Central memory CD8-positive, alpha-beta T cell (primary cell): ENCODE measurements around the gene SERPINI1.

ENCODE experiments used
- ATAC-seq: fragments of 150-1000 bp; cut with Tn5 transposase; replicated peaks from 2 replicates; pipeline ENCODE4 v1.10.0; 2022; ENCODE audit warnings: mild to moderate bottlenecking, moderate FRiP score, moderate number of reproducible peaks; ENCODE audit not compliant: poor library complexity, severe bottlenecking; ENCODE audit errors: extremely low read depth
- DNase-seq, 2 donors: peaks; one replicate each; pipeline ENCODE4 v3.0.0; 2021; ENCODE audit warnings: low spot score in 2 of 2
- H3K27ac Mint-ChIP-seq: one replicate; pipeline ENCODE4 v1.8.0; 2022; ENCODE audit warnings: low read depth, mild to moderate bottlenecking, moderate library complexity, mixed read lengths
- H3K27me3 Mint-ChIP-seq: one replicate; pipeline ENCODE4 v1.8.0; 2022; ENCODE audit warnings: mixed read lengths
- H3K36me3 Mint-ChIP-seq: one replicate; pipeline ENCODE4 v1.8.0; 2022; ENCODE audit warnings: mild to moderate bottlenecking, moderate library complexity, mixed read lengths; ENCODE audit not compliant: insufficient read depth
- H3K4me1 Mint-ChIP-seq: one replicate; pipeline ENCODE4 v1.8.0; 2022; ENCODE audit warnings: mixed read lengths
- H3K4me3 Mint-ChIP-seq: one replicate; pipeline ENCODE4 v1.8.0; 2022; ENCODE audit warnings: mild to moderate bottlenecking, moderate library complexity, mixed read lengths
- H3K9me3 Mint-ChIP-seq: one replicate; pipeline ENCODE4 v1.8.0; 2022; ENCODE audit warnings: mixed read lengths

SERPINI1 gene

DNA sequence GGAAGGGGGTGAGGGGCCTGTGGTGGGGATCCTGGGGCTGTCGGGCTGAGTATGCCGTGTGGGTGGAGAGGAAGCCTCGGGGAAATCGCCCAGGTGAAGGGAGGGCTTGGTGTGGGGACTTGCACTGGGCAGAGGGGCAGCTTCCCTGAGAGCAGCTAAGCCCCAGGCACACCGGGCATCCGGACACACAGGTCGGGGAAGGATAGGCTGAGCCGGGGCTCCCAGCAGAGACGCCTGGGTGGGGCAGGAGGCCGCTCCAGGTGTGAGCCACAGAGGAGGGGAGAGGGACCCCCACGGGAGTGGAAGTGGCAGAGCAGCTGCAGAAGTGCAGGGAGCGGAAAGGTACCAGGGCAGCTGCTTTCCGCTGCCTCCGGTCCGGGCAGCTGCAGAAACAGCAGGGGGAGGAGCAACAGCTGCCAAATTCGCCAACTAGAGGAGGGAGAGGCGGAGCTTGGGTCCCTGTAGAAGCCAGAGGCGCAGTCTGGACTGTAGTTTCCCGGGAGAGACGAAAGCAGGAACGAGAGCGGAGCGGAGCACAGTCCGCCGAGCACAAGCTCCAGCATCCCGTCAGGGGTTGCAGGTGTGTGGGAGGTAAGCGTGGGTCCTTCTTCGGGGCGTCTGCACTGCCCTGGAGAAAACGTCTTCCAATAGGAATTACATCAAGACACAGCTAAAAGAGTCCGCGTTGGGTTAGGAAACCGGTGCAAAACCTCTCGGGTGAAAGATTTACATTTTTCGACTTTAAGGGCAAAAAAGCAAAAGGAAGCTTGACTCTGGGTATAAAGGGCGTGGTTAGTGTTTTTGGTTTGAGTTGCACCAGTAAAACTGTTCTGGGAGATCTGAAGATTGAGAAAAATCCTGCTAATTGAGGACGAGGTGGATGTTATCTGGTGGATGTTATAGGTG is at the start of gene SERPINI1:
TSS of gene SERPINI1 (plus strand) at position 489 of the 906 bp plus-strand sequence. CDS start 53,408 bp downstream, outside the sequence.
- ATAC-seq (peak; percentile 41), DNase-seq (peak in 1 of 2 donors; percentile 59)
- Mint-ChIP-seq H3K4me3 (no peak within 1 kb of the TSS), H3K27me3 (no peaks in the 10 kb centered on the region), H3K27ac (no peak within 1 kb of the TSS), H3K4me1 (peaks cover 23% of the 10 kb centered on the region), H3K36me3 (no peaks in the 10 kb centered on the region), H3K9me3 (no peaks in the 10 kb centered on the region)

DNA sequence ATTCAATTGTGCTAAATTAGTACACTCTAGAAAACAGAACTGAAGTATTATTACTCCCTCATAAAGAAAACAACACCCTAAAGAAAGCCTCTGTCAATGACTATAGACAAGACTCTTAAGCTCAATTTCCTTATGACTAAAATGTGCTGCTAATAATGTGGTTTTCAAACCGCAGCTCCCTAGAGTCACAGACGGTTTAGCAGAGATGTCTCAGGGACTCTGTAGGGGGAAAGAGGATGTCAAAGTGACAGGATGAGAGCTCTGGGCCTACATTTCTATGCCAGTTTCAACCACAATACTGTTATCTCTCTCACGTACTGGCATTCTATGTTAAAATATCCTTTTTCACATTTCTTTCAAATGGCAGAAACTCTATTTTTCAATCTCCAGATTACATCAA is 44.2 kb upstream of the SERPINI1 start:
- DNase-seq (peak in 1 of 2 donors; percentile 28), ATAC-seq (peak; percentile 94)
- Mint-ChIP-seq H3K4me1 (peaks cover 19% of the 10 kb centered on the region), H3K4me3 (no peak overlapping the region), H3K27me3 (no peaks in the 10 kb centered on the region), H3K36me3 (peaks cover 33% of the 10 kb centered on the region), H3K9me3 (no peaks in the 10 kb centered on the region), H3K27ac (peak overlapping the region; percentile 62)

GRCh38 chr3:167694121-167694520 is 41.4 kb upstream of the SERPINI1 start:
- Mint-ChIP-seq H3K27me3 (no peaks in the 10 kb centered on the region), H3K9me3 (no peaks in the 10 kb centered on the region), H3K27ac (peak overlapping the region; percentile 57), H3K4me3 (no peak overlapping the region), H3K4me1 (peaks cover 25% of the 10 kb centered on the region), H3K36me3 (peaks cover 36% of the 10 kb centered on the region)
- ATAC-seq, result no peak
- DNase-seq, result no peak

DNA sequence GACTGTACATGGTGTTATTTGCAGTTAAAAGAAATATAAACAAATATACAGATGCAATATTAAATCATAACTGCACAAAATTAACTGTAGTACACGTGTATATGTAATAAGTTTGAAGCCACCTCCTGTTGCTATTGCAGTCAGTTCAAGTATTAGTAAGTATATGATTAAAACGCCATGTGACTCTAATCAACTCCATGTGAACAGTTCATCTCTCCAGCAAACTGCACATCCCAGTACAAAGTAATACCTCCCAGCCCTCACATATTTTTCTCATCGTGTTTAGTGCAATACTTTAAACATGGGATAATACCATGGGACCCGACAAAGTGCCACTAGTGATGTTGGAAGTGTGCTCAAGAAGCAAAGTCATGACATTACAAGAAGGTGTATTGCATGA is 35.5 kb upstream of the SERPINI1 start:
- Mint-ChIP-seq H3K4me3 (no peak overlapping the region), H3K27ac (no peak overlapping the region), H3K36me3 (peaks cover 33% of the 10 kb centered on the region), H3K4me1 (peaks cover 22% of the 10 kb centered on the region), H3K9me3 (no peaks in the 10 kb centered on the region), H3K27me3 (no peaks in the 10 kb centered on the region)
- ATAC-seq, result no peak
- DNase-seq, result no peak

GRCh38 chr3:167700926-167701325 is 34.6 kb upstream of the SERPINI1 start:
- Mint-ChIP-seq H3K9me3 (no peaks in the 10 kb centered on the region), H3K4me3 (no peak overlapping the region), H3K36me3 (peaks cover 26% of the 10 kb centered on the region), H3K27ac (no peak overlapping the region), H3K4me1 (peaks cover 26% of the 10 kb centered on the region), H3K27me3 (no peaks in the 10 kb centered on the region)
- ATAC-seq, result no peak
- no peak for DNase-seq

- Mint-ChIP-seq H3K36me3 (peaks cover 26% of the 10 kb centered on the region), H3K27ac (no peak overlapping the region), H3K4me3 (no peak overlapping the region), H3K9me3 (no peaks in the 10 kb centered on the region), H3K27me3 (no peaks in the 10 kb centered on the region), H3K4me1 (peaks cover 44% of the 10 kb centered on the region)
- ATAC-seq, result no peak
- no peak for DNase-seq
These were observed 29.7 kb upstream of the SERPINI1 start for GRCh38 chr3:167705840-167706239.

GRCh38 chr3:167709690-167710089 is 25.8 kb upstream of the SERPINI1 start:
- Mint-ChIP-seq H3K9me3 (no peaks in the 10 kb centered on the region), H3K36me3 (peaks cover 29% of the 10 kb centered on the region), H3K27ac (no peak overlapping the region), H3K4me3 (no peak overlapping the region), H3K4me1 (peaks cover 75% of the 10 kb centered on the region), H3K27me3 (no peaks in the 10 kb centered on the region)
- DNase-seq (no peak), ATAC-seq (no peak)

GRCh38 chr3:167710552-167710951 is 25.0 kb upstream of the SERPINI1 start:
- Mint-ChIP-seq H3K4me3 (no peak overlapping the region), H3K9me3 (no peaks in the 10 kb centered on the region), H3K36me3 (peaks cover 32% of the 10 kb centered on the region), H3K4me1 (peaks cover 83% of the 10 kb centered on the region), H3K27me3 (no peaks in the 10 kb centered on the region), H3K27ac (peak overlapping the region; percentile 22)
- ATAC-seq (no peak), DNase-seq (no peak)

DNA sequence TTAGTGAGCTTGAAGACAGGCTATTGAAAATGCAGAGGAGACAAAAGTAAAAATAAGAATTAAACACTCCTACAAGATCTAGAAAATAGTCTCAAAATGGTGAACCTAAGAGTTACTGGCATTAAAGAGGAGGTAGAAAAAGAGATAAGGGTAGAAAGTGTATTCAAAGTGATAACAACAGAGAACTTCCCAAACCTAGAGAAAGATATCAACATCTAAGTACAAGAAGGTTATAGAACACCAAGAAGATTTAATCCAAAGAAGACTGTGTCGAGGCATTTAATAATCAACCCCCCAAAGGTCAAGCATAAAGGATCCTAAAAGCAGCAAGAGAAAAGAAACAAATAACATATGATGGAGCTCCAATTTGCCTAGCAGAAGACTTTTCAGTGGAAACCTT is 24.1 kb upstream of the SERPINI1 start:
- DNase-seq, result no peak
- no peak for ATAC-seq
- no peaks in the 10 kb centered on the region for H3K9me3 Mint-ChIP-seq
- peaks cover 82% of the 10 kb centered on the region for H3K4me1 Mint-ChIP-seq
- H3K27me3 Mint-ChIP-seq, result no peaks in the 10 kb centered on the region
- peaks cover 32% of the 10 kb centered on the region for H3K36me3 Mint-ChIP-seq
- H3K4me3 Mint-ChIP-seq, result no peak overlapping the region
- peak overlapping the region; percentile 72 for H3K27ac Mint-ChIP-seq

GRCh38 chr3:167712445-167712844 is 23.1 kb upstream of the SERPINI1 start:
- no peak overlapping the region for H3K4me3 Mint-ChIP-seq
- H3K27me3 Mint-ChIP-seq, result no peaks in the 10 kb centered on the region
- H3K36me3 Mint-ChIP-seq, result peaks cover 29% of the 10 kb centered on the region
- no peaks in the 10 kb centered on the region for H3K9me3 Mint-ChIP-seq
- ATAC-seq (no peak), DNase-seq (no peak)
- H3K4me1 Mint-ChIP-seq, result peaks cover 77% of the 10 kb centered on the region
- peak overlapping the region; percentile 78 for H3K27ac Mint-ChIP-seq

GRCh38 chr3:167714871-167715270 is 20.6 kb upstream of the SERPINI1 start:
- peaks cover 69% of the 10 kb centered on the region for H3K4me1 Mint-ChIP-seq

DNA sequence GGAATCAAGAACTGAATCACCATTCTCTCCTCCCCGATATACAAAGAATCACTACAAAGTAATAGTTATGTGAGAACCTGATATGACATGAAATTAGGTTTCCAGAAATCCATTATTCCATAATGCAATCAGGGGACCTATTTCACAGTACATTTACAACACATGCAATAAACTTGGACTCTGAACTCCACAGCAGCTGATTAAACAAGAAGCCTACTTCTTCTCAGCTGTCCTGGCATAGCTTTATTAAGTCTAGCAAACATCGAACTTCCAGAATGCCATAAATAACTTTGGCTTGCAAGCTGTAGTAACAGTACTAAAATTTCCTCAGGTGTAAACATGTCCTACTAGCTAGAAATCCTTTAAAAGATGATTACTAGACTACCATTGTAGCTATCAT is 18.6 kb upstream of the SERPINI1 start:
- Mint-ChIP-seq H3K9me3 (no peaks in the 10 kb centered on the region), H3K27ac (no peak overlapping the region)

More at GRCh38 chr3:167714871-167715270, 20.6 kb upstream of the SERPINI1 start:
- Mint-ChIP-seq H3K36me3 (peaks cover 42% of the 10 kb centered on the region), H3K27ac (peak overlapping the region; percentile 33), H3K4me3 (no peak overlapping the region), H3K27me3 (no peaks in the 10 kb centered on the region), H3K9me3 (no peaks in the 10 kb centered on the region)
- ATAC-seq (no peak), DNase-seq (no peak)

DNA sequence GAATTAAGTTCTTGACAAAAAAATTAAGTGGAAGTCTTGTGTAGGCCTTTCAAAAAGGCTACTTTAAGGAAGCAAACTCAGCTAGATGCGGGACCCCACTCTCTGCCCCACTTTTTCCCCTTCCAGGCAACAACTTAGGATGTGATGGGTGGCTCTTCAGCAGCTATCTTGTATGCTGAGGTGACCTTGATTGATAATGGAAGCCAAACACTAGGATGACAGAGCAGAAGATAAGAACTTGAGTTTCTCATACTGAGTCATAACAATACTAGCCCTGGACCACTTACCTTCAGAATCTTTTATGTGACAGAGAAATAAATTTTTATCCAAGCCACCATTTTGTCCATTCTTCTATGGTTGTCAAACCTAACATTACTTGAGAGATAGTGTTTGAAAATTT is 16.9 kb upstream of the SERPINI1 start:
- H3K4me3 Mint-ChIP-seq, result no peak overlapping the region
- no peaks in the 10 kb centered on the region for H3K9me3 Mint-ChIP-seq
- H3K4me1 Mint-ChIP-seq, result peaks cover 50% of the 10 kb centered on the region
- ATAC-seq, result no peak
- DNase-seq, result no peak
- H3K36me3 Mint-ChIP-seq, result peaks cover 37% of the 10 kb centered on the region
- H3K27ac Mint-ChIP-seq, result no peak overlapping the region
- H3K27me3 Mint-ChIP-seq, result no peaks in the 10 kb centered on the region

More for the DNA sequence above, 18.6 kb upstream of the SERPINI1 start:
- DNase-seq (no peak), ATAC-seq (no peak)
- Mint-ChIP-seq H3K27me3 (no peaks in the 10 kb centered on the region), H3K4me1 (peaks cover 60% of the 10 kb centered on the region), H3K4me3 (no peak overlapping the region), H3K36me3 (peaks cover 39% of the 10 kb centered on the region)
